ENCODE results near the gene TARS2.

Gene TARS2

DNA sequence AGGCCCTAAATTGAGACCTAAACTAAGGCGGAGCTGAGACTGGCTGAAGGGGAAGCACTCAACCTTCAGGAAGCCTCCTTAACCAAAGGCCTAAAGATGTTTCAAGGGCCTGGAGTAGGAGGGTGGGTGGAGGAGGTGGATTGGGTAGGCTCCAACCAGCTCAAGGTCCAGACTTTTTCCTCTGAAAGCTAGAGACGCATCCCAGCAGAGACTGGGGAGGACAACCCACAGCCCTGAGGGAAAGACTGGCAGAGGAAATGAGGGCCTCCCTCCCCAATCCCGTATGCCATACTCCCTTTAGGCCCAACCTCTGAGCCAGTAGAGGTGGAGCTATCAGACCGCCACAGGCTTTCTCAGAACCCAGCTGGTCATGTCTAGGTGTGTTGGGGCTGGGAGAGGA is 21.8 kb downstream of the TARS2 start:
- DNase-seq (ENCODE audit: low read depth in 2 of 2), result no peak

DNA sequence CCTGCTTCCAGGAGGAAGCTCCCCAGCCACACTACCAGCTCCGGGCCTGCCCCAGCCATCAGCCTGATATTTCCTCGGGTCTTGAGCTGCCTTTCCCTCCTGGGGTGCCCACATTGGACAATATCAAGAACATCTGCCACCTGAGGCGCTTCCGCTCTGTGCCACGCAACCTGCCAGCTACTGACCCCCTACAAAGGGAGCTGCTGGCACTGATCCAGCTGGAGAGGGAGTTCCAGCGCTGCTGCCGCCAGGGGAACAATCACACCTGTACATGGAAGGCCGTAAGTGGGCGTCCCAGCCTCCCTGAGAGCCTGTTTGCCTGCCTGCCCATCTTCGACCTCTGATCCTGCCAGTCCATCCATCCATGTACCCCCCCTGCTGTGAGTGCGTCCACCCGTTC is 24.3 kb downstream of the TARS2 start:
- DNase-seq (ENCODE audit: low read depth in 2 of 2), result no peak

DNA sequence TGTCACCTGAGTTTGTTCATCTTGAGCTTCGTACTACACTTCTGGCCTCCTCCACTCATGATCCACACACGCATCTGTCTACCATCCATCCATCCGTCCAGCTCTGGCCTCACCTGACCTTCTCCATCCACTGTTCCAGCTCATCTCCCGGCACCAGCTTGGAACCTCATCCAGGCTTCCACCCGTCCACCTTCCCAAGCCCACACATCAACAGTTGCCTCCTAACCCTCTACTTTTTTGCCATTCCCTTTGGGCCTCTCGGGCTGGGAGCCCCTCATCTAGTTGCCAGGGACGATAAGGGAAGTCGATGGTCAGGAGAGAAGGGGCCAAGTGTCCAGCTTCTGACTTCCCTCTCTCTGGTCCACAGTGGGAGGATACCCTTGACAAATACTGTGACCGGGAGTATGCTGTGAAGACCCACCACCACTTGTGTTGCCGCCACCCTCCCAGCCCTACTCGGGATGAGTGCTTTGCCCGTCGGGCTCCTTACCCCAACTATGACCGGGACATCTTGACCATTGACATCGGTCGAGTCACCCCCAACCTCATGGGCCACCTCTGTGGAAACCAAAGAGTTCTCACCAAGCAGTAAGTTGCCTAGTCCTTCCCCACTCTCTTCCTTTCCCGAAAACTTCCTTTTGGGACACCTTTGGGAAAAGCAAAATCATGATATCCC is 24.9 kb downstream of the TARS2 start:
- no peak for DNase-seq (ENCODE audit: low read depth in 2 of 2)

- DNase-seq (ENCODE audit: low read depth in 2 of 2), result no peak
Observed at GRCh38 chr1:150512846-150513245, 25.6 kb downstream of the TARS2 start.

GRCh38 chr1:150513351-150513791 is 26.2 kb downstream of the TARS2 start:
- DNase-seq (ENCODE audit: low read depth in 2 of 2), result no peak

GRCh38 chr1:150514260-150514659 is 27.0 kb downstream of the TARS2 start:
- no peak for DNase-seq (ENCODE audit: low read depth in 2 of 2)

- no peak for DNase-seq (ENCODE audit: low read depth in 2 of 2)
Observed at GRCh38 chr1:150514913-150515327, 27.7 kb downstream of the TARS2 start.

GRCh38 chr1:150515328-150516049 is 28.3 kb downstream of the TARS2 start, which contains the start of gene FALEC:
FALEC (plus strand) TSS chr1:150515752.
- DNase-seq (ENCODE audit: low read depth in 2 of 2), result peak; percentile 83 to 87

DNA sequence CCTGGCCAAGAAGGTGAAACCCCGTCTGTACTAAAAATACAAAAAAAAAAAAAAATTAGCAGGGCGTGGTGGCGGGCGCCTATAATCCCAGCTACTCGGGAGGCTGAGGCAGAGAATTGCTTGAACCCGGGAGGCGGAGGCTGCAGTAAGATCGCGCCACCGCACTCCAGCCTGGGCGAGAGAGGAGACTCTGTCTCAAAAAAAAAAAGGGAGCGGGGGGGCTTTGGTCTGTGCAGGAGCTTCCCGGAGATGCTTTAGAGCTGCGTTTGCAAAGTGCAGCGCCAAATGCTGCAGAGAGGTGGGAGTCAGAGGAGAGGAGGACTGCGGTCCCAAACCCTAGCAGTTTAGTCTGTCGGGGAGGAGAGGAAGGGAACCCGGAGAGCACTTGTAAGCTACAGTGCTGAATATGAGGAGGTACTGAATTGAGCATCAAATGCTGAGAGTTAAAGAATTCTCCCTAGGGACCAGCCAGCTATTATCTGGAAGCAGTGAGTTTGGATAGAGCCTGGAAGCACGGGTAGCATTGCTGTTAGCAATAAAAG is 28.9 kb downstream of the TARS2 start:
- no peak for DNase-seq (ENCODE audit: low read depth in 2 of 2)

DNA sequence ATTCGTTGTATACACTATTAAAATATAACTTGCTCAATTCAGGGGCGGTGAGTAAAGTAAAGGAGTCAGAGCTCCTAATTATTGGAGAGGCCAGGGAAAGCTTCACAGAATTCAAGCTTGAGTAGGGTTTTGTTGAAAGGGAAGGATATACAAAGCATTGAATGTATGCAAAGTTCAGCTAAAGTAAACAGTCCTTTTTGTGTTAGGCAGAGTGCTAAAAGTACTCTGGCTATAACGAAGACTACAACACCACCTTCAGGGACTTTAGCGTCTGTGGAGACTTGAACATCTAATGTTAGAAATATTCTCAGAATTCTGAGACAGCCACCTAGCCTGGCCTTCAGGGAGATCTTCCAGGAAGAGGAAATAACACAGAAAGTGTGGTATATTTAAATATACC is 29.4 kb downstream of the TARS2 start:
- no peak for DNase-seq (ENCODE audit: low read depth in 2 of 2)

GRCh38 chr1:150521196-150521968 is 34.2 kb downstream of the TARS2 start:
- DNase-seq (ENCODE audit: low read depth in 2 of 2), result no peak

DNA sequence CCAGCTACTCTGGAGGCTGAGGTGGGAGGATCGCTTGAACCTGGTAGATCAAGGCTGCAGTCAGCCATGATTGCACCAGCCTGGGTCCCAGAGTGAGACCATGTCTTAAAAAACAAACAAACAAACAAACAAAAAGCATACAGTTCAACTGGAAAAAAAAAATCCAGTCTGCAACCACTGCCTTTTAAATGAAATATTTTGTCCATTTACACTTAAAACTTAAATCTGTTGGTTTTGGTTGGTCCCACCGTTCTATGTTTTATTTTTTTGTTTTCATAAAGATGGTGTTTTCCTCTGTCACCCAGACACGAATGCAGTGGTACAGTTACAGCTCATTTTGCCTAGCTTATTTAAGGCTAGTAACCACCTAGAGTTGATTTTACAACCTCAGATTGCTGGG is 38.1 kb downstream of the TARS2 start:
- DNase-seq (ENCODE audit: low read depth in 2 of 2), result no peak

- DNase-seq (ENCODE audit: low read depth in 2 of 2), result no peak
Observed at GRCh38 chr1:150528196-150528595, 41.0 kb downstream of the TARS2 start.

GRCh38 chr1:150529017-150529416 is 41.8 kb downstream of the TARS2 start:
- DNase-seq (ENCODE audit: low read depth in 2 of 2), result no peak

- no peak for DNase-seq (ENCODE audit: low read depth in 2 of 2)
Observed at GRCh38 chr1:150530491-150531159, 43.4 kb downstream of the TARS2 start.

- DNase-seq (ENCODE audit: low read depth in 2 of 2), result no peak
Observed at GRCh38 chr1:150532860-150533259, 45.6 kb downstream of the TARS2 start.

DNA sequence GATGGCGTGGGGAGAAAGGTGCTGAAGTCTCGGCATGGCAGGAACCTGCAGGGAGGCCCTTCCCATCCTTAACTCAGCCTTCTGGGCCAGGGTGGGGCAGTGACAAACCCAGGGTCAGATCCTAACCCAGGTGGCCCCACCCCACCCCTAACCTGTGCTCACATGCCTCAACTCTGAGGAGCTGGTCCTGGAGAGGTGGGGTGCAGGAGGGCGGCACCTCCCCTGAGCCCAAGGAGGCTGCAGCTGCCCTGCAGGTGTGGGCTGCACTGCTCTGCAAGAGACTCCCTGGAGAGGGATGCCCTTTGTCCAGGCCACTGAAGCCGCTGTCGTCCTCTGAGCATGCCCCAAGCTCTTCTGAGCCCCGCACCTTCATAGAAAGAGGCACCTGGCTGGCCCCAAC is 46.8 kb downstream of the TARS2 start:
- no peak for DNase-seq (ENCODE audit: low read depth in 2 of 2)

- no peak for DNase-seq (ENCODE audit: low read depth in 2 of 2)
Observed at GRCh38 chr1:150535511-150536287, 48.5 kb downstream of the TARS2 start.

DNA sequence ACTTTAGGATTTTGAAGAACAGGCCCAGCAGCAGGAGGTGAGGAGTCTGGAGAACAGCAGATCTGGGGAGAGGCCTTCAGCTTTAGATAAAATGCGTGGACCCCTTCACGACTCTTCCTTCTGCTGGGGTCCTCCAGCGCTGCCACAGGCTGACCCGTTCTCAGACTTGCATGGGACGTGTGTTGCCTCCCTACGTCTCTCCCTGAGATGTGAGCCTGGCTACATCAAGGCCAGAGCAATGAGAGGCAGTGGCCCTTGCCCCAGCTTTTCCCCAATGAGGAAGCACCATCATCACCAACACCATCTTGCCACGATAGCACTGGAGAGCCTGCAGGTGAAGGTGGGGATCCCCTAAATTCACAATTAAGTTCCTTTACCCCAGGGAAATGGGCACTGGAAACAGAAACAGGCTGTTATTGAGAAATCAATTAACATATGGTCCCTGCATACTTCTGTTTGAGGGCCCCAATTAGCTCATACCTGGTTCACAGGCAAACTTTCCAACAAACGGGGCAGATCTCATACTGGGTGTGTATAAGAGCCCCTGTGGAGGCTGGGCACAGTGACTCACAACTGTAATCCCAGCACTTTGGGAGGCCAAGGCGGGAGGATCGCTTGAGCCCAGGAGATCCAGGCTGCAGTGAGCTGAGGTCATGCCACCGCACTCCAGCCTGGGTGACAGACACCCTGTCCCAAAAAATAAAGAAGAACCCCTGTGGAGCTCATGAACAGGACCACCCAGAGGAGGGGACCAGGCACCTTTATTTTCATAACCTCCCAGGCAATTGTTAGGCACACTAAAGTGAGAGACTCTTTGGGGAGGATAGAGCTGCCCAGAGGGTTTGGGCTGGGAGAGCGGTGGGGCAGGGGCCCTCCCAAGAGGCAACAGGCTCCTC is 49.9 kb downstream of the TARS2 start:
- no peak for DNase-seq (ENCODE audit: low read depth in 2 of 2)

Data from stimulated activated CD4-positive, alpha-beta T cell treated with anti-CD3 and anti-CD28 coated beads, Interleukin-15, amount 100 ng/mL, for 48 hours (primary cell).